GM12892 (cell line): Measurements from ENCODE around the gene RPUSD1.

Source experiments
- POLR2A ChIP-seq: IDR thresholded peaks from 2 replicates; pipeline ENCODE4 v1.6.1; 2011; ENCODE audit warnings: low read depth, low read length, control low read depth
- POLR2AphosphoS5 ChIP-seq: IDR thresholded peaks from 2 replicates; pipeline ENCODE4 v1.6.1; 2011; ENCODE audit warnings: low read depth, low read length, control low read depth
- TAF1 ChIP-seq: IDR thresholded peaks from 2 replicates; pipeline ENCODE4 v1.6.1; 2011; ENCODE audit warnings: low read depth, mild to moderate bottlenecking, control low read depth, low read length, borderline replicate concordance

- no peak for TF ChIP-seq POLR2AphosphoS5
- TF ChIP-seq POLR2A: no peak
- no peak for TF ChIP-seq TAF1
Observed at GRCh38 chr16:763369-764183, 24.6 kb downstream of the RPUSD1 start.
